Activated T-helper 1 cell treated with anti-CD3 and anti-CD28 coated beads, Interleukin-2, amount 50 U/mL, for 16 hours (primary cell): ENCODE data around the gene TIE1.

Experiments used
- DNase-seq, 2 donors: peaks; one replicate each; pipeline ENCODE4 v3.0.0-alpha.2; 2020; ENCODE audit warnings: low read depth in 1 of 2, low spot score in 1 of 2

Gene TIE1

DNA sequence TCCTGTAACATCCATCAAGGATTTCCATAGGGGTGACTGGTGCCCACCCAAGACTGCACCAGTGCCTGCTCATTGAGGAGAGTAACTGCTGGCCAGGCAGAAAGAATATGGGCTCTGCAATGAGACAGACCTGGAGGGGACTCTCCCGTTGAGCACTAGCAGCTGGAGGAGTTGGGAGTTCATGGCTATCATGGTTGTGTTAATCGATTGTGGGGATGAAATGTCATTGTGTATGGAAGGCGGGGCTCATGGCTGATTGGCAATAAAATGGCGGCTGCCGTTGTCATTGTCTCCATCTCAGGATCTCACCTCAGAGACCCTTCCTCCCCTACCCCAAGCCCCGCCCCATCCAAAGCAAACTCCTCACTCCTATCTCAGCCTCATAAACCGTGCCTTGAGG lies 27.1 kb upstream of the TIE1 start:
- no peak for DNase-seq

DNA sequence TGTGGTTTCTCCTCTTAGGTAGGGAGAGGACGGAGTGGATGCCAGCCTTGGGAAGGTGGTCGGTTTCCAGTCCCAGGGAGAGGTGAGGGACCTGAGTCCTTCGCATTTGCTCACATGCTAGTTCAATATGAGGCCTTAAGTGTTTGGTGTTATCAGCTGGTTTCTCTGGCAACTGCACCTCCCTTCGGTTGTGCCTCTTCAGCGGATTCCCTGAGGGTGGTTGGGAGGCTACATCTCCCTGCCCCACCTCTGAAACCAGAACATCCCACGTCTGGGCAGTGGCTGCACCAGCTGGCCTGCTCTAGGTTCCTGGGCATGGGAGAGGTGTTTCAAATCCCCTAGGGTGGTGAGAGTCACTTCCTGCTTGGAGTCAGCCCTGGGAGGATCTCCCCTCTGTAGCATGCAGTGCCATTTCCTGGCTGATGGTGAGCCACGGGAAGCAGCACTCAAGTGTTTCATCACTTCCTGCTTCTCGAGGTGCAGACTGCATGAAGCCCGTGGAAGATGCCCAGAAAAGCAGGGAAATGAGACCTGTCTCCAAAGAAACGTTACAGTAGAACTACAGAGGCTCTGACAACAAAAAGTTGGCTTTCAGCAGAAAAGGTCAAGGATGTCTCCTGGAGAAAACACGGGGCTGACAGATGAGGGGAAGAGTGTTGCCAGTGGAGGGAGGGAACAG lies 26.5 kb upstream of the TIE1 start:
- peak in 1 of 2 donors; percentile 4 for DNase-seq

DNA sequence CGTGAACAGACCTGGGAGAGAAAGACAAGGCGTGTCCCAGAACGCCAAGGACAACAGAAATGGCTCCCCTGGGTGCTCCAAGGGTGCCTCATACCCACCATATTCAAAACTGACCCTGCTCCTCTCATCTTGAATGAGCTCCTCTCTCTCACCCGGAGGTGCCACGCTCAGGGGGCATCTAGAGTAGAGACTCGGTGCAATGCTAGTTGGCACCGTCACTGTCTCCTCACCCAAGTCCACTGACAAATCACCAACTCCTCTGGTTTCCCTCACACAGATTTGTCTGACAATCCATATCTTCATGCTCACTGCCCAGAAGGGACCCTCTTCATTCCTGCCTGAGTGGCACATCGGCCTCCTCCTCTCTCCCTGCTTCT lies 26.0 kb upstream of the TIE1 start:
- no peak for DNase-seq

DNA sequence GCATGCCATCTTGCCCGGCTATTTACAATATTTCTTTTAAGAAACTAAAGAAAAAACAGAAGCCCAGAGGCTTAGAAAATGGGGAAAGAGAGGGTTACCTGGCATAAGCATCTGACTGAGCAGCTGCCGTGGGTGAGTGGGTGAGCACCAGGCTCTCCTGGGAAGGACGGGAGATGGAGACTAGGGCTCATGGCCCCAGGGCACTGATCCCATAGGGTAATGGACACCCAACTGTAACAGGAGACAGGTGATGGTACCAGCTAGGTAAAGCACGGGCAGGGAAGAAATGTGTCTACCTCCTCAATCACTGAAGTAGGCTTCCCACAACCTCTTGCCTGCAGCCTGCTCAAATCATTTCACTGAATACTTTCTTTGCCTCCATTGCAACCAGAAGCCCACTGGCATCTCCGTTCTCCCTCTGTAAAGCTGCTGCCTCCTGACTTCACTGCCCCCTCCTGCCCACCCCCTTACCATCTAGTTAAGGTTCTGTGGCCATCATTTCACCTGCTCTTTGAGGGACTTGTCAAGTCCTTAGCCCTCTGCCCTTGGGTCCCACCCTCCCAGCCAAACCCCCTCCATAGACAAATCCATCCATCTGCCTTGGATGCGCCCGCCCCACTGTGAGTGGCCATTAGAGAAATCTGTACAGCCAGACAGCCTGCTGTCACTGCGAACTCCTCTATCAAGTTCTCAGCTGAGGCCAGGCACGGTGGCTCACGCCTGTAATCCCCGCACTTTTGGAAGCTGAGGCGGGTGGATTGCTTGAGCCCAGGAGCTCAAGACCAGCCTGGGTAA lies 24.8 kb upstream of the TIE1 start:
- DNase-seq = no peak

DNA sequence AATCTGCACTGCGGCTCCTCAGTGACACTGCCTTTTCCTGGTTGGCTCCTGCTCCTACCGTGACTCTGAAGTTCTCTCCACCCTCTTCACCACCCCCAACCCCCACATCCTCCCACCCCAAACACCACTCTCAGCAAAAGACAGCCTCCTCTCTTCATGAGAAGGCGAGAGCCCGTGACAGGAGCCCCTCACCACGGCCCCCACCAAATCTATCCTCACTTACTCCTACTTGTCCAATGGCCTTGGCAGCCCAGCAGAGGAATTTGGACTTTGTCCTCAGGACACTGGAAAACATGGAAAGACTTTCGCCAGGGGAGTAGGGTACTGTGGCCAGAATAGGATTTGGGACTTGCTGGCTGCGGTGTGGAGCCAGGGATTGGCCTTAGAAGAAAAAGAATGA lies 24.1 kb upstream of the TIE1 start:
- no peak for DNase-seq

DNA sequence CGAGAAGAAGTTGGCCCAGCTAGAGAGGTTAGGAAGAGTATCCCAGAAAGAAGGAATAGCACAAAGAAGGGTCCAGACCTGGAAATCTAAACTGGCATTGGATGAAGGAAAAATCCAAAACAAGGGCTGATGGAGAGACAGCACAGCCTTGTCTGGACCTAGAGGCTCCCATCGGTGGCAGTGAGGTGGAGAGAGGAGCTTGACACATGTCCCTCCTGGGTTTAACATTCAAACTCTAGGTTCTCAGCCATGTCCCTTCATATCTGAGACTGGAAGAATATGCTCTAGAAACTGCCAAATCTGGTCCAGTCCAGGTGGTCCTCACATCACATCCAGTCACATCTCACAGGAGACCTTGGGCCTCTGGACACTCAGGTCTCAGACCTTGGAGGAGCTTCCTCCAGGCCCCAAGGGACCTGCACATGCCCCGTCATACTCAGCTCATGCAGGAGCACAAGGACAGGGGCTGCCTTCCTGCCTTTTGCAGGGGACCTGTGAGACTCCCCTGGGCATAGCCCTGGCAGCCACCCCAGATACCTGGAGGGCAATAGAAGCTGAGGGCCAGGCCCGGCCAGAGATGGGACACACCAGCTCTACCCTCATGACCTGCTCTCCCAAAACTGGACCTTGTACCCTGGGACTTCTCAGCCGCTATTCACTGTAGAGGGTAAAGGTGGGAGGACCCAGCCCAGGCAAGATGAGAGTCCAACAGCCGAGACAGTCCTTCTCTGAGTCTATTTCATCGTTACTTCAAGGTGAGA lies 23.5 kb upstream of the TIE1 start:
- no peak for DNase-seq

DNA sequence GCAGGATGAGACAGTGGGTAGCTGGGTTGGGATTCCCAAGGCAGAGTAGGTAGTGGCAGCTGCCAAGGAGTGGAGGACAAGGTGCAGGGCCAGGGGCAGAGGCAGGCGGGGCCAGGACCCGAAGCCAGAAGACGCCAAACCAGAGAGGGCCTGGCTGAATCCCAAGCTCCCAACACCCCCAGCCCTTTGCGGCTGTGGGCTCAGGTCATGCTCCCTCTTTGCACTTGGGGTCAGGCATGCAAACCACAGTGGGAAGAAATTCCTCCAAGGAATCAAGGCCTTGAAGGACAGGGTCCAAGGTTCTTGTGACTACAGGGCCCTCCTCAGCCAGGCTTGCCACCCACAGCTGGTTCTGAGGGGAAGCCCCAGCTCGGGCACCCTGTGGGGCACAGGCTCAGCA lies 21.6 kb upstream of the TIE1 start:
- no peak for DNase-seq

DNA sequence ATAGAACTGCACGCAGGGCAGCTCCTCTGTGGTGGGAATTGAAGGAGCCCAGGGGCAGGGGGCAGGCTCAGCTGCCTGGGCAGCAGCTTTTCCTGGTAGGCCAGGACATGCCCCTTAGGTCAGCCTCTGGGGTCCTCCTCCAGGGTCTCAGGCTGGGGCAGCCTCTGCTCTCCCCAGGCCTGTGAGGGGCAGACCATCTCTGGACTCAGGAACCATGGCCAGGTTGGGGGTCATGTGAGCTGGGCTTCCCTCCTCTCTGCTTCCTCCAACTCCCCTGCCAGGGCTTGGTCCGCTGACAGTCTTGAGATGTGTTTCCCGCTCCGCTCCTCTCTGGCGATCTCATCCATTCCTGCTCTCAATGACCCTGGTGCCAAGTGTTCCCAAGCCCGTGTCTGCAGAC lies 21.1 kb upstream of the TIE1 start:
- DNase-seq = no peak

DNA sequence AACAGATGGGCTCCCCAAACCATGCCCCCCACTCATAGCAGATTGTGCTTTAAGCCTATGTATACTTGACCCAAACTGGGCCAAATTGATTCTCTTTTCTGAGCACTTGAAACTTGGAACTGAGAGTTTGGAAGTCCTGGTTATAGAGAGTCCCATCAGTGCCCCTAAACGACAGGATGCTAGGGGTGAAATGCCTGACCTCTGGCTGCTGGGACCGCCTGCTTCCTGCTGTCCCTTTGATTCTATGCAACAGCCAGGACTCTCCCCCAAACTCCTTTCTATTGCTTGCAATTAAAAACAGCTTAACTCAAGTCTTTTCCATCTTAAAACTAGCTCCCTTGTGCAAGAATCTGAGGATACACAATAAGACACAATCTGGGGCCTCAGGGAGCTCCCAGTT lies 20.1 kb upstream of the TIE1 start:
- no peak for DNase-seq

DNA sequence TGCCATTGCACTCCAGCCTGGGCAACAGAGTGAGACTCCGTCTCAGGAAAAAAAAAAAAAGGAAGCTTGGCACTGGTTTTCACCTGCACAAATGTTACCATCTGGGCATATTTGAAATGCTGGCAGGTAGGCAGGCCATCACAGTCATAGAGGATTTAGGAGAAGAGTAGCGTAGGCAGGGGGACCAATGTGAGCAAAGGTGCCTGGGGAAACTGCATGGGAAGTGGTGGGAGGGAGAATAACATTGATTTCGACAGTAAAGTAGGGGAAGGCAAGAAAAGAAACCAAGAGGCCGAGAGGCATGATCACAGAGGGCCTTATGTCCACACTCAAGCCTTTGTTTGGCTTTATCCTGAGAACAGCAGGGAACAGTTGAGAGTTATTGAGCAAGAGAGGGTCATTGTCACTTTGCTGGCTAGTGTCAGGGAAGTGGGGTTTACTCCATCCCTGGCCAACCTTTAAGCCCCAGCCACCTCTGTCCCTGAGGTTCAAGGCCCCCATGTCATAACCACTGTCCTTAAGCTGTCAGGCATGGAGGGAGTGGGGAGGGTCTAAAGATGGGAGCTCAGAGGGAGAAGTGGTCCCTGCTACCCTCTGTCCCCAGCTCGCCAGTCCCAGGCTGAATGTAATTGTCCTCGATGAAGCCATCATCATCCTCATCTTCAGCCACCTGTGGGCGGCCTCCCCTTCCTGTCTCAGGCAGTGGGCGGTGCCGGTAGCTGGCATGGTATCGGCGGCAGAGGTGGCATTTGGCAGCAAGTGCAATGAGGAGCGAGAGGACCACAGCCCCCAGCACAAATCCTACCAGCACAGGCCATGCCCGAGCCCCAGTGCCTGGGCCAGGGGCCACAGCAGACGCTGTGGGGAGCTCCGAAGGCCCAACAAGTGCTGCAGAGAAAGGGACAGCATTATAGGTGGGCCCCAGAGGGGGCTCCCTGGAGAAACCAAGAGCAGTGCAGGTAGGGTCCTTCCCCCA lies 18.3 kb upstream of the TIE1 start:
- DNase-seq = no peak

DNA sequence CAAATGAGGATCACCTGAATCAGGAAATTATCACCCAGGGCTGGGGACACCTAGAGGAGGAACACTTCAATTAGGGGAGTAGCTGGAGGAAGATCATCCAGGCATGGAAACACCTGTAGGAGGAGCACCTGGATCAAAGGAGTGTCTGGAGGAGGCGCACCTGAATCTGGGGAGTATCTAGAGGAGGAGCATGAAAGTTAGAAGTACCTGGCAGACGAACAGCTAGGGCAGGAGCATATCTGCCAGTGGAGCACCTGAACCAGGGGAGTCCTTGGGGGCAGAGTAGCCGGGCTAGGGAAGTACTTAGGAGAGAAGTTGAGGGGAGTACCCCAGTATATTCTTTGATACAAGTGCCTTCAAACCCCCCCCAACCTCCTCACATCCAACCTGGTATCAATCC lies 16.7 kb upstream of the TIE1 start:
- DNase-seq = no peak

DNA sequence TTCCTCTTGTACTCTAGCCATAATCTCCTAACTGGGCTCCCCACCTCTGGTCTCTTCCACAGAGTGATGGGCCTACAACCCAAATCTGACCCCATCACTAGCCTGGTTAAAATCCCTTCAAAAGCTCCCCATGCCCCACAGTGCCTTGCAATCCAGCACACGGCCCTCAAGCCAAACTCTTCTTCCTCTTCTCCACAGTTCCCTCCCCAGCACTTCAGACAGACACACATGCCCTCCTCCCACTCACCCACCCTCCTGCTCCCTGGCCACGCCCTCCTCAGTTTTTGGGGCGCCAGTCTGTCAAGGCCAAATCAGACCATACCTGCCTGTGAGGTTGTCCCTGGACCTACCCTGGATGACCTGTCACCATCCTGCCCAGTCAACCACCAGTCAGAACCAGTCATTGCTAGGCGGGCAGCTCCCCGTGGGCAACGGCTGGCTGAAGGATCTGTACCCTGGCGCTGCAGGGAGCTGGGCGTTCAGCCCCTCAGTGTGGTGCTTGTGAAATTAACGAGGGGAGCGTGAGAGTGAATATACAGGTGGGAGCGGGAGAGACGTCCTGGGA lies 16.2 kb upstream of the TIE1 start:
- DNase-seq = no peak

DNA sequence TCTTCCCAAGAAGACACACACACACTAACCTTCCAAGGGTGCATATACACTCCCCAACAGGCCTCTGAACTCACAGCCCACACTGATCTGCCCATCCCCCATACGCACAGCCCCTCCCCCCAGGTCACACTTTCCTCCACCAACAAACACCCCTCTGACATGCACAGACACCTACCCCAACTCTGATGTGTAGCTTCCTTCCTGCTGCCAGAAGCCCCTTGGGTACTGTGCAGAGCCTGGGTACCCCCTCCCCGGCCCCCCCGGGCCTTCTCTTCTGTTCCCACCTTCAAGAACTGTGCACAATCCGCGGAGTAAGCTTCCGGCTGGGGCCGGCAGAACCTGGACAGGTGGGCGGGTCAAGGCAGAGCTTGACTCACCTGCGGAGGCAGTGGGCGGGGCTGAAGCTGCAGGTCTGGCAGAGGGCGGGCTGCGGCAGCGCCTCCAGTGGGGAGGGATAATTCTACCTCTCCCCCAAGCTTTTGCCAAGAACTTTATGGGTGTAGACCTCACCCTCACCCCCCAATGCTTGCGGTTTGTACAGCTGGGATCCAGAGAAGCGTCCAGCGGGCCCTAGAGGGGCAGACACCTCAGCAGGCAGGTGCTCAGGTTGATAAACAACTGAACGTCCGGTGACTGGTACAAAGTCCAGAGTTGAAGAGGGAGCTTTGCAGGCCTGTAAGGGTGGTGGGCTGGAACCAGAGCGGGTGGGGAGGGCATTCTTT lies 15.4 kb upstream of the TIE1 start, which contains the start of gene C1orf210:
C1orf210 (minus strand) TSS at position 313 of the 722 bp plus-strand sequence. CDS start 2,311 bp downstream, outside the sequence.
- DNase-seq = no peak

DNA sequence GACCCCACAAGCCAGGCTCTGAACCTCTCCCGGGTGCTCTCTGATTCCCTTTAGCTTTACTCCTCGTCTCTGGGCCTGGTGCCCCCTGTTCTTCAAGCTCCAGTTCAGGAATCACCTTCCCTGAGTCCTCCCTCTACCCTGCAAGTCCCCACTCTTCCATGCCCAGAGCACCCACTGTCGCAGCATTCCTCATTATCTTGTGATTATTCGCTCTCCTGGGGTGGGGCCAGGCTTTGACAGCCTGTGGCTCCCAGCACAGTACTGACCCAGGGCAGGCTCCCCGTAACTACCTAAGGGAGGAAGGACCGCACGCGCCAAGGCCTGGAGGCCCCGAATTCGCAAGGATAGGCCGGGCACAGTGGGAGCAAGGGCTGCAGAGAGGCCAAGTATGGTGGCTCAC lies 14.7 kb upstream of the TIE1 start:
- no peak for DNase-seq

DNA sequence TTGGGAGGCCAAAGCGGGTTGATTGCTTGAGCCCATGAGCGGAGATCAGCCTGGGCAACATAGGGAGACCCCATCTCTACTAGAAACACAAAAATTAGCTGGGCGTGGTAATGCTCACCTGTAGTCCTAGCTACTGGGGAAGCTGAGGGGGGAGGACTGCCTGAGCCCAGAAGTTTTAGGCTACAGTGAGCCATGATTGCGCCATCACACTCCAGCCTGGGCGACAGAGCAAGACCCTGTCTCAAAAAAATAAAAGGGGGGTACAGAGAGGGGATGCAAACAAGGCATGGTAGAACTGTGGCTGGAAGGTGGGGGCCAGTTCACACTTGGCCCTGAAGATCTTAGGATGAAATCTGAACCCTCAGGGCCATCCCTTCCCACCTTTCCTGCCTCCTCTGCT lies 14.2 kb upstream of the TIE1 start:
- no peak for DNase-seq

DNA sequence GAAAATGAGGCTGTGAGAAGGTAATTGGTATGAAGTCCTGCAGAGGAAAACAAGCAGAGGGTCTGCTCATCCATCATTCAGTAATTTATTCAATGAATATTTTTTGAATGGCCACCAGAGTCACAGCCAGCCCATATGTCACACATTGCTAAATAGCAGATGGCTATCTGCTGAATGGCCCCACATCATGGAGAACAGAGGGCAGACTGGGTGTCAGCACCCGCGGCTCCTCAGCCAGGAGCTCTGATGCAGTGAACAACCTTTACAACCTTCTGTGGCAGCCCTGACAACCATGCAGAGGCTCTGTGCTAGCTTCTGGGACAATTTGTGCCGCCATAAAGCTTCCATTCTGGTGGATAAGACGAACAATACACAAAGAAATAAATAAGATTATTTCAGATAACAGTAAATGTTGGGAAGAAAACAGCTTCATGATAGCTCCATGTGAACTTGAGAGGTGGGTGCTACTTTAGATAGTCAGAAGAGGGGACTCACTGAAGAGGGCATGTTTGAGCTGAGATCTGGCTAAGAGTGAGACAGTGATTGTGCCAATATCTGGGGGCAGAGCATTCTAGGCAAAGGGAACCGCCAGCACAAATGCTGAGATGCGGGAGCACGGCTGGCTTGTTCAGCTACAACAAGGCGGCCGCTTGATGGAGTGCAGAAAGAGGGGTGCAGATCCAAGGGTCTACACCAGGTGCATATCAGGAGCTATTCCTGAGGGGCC lies 12.6 kb upstream of the TIE1 start:
- DNase-seq = no peak

DNA sequence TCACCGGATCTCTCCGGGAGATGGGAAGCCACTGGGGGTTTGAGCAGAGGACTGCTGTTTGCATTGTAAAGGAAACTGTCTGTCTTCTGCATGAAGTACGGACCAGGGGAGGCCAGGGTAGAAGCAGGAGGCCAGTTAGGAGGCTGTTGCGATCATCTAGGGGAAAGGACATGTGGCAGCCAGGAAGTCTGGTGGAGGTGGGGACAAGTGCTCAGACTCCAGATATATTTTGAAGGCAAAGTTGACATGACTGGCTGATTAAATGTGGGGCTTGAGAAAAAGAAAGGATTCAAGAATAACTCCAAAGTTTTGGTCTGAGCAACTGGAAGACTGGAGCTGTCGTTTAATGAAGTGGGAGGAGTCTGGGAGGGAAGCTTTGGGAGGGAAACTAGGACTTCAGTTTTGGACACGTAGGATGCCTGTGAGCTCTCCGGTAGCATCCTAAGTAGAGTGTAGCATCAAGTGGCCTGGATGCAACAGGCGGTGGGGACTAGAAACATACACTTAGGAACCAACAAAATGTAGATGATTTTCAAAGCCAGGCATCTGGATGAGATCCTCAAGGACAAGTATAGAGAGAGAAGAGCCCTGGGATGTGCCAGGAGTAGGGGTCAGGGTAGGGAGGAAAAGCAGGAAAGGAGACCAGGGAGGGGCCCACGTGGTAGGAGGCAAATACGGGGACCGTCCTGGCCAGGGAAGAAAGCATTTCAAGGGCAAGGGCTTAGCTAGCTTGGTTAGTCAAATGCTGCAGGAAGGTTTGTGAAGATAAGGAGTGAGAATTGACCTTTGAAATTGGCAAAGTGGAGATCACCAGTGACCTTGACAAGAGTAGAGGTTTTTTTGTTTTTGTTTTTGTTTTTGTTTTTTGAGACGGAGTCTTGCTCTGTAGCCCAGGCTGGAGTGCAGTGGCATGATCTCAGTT lies 11.7 kb upstream of the TIE1 start:
- DNase-seq = no peak

DNA sequence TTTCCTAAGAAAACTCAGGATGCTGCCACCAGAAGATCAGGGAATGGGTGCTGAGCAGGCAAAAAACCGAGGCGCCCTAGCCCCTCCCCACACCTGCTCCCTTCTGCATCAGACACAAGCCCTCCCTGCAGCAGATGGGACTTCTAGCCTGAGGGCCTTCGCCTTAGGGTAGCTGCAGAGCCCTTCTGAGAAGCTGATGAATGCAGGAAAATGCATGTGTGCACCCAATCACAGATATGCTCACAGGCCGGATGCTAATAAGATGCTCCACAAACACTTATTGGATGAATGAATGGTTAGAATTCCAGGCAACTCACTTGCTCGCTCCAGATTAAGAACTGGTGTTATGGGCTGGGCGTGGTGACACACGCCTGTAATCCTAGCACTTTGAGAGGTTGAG lies 8.6 kb upstream of the TIE1 start:
- no peak for DNase-seq
